GM23248 (cell line): Measurements from ENCODE around the gene NPTX1.

ENCODE experiments used
- EZH2 ChIP-seq: fragments of 200-600 bp; sonication (generic); IDR thresholded peaks from 2 replicates; pipeline ENCODE4 v1.6.1; 2018; ENCODE audit warnings: antibody characterized with exemption, mild to moderate bottlenecking; ENCODE audit not compliant: insufficient read depth, poor library complexity, severe bottlenecking
- EZH2phosphoT487 ChIP-seq: fragments of 200-600 bp; sonication (generic); IDR thresholded peaks from 2 replicates; pipeline ENCODE4 v1.6.1; 2018; ENCODE audit warnings: antibody characterized with exemption, moderate library complexity, mild to moderate bottlenecking, low read depth; ENCODE audit not compliant: insufficient read depth

GRCh38 chr17:80443498-80443897 lies 32.9 kb downstream of the NPTX1 start:
- TF ChIP-seq EZH2phosphoT487, result no peak
- TF ChIP-seq EZH2, result no peak
